GM19324 (cell line): ENCODE results near the gene TEX264.

Source experiments
- ATAC-seq: cut with Tn5 transposase; IDR thresholded peaks from one replicate; pipeline ENCODE4 v1.9.1; 2021; ENCODE audit warnings: mild to moderate bottlenecking, moderate library complexity; ENCODE audit not compliant: unreplicated experiment, low FRiP score

The TEX264 gene

DNA sequence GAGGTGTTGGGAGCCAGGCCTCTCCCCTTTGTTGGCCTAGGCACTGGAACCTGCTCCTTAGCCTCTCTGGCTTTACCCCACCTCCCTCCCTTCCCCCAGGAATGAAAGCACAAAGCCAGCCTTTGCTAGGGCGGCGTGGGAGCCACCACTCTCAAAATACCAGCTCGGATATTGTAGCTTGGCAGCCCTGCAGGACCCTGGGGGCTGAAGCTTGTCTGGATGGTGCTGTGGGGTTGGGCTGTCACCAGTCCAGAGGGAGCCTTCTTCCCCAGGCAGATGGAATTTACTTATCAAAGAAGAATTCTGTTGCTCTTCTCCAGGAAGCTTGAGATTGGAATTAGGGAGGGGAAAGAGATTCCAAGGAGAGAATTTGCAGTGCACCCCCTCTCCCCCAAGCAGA is 20.9 kb downstream of the TEX264 start:
- ATAC-seq, result no peak

DNA sequence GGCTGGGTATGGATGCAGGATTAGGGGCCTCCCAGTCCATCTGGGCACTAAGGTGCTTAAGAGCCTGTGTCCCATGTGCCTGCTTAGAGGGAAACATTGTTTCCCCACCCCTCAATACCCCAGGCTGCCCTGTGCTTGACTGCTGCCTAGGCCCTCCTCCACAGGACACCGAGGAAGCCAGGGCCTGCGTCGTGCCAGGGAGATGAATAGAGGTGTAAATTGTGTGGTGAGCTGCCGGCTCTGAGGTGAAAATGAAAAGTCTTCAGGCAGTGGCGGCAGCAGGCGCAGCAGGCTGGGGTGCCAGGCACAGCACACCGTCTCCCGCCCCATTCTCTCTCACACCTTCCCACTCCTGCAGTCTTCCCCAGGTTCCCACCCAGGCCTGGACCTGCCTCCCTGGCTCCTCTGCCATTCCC is 21.9 kb downstream of the TEX264 start:
- ATAC-seq, result no peak

DNA sequence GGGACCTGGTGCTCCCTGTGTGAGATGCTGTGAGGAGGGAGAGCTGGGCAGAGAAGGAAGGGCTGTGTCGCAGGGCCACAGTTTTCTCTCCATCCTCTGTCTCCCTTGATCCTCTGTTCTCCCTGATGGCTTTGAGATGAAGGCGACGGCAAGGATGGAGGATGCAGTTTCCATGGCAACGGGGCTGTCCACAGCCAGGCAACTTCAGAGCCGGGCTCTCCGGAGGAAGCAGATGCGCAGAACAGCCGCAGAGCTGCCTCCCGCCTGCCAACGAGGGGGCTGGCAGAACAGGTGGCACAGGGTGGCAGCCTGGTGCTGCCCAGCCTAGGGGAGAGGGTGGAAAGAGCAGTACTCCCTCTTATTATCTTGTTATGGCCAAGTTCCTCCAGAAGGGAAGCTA is 25.9 kb downstream of the TEX264 start:
- ATAC-seq, result no peak

DNA sequence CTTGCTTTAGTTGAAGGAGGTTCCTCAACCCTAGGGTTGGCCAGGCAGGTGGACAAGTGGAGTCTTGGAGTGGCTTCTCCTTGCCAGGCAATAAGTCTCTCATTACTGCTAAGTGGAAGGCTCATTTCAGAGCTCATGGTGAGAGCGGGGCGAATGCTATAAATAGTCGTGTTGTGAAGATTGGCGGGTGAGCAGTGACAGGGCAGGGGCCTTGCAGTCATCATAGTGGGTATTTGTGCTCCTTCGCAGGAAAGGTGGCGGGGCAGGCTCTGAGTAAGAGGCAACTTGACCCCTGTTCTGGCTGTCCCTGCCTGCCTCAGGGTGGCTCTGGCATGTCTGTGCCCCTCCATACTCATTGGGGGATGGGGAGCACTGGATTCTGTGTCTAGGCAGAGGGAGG is 27.2 kb downstream of the TEX264 start:
- ATAC-seq, result no peak

DNA sequence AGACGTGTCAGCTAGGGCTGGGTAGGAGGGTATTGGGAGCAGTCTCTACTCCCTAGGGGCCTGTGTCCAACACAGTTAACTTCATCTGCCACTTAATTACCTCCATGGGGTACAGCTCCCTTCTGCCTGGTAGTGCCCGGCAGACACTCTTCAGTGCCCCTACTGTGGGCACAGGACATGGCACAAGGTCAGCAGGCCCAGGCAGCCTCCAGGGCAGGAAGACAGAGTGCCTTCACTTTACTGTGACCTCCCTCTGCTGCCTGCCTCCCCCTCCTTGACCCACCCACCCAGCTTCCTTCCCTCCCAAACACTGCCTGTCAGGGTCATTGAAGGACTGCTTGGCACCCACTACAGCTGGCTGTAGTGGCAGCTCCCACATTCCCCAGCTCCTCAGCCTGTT is 29.4 kb downstream of the TEX264 start:
- no peak for ATAC-seq

DNA sequence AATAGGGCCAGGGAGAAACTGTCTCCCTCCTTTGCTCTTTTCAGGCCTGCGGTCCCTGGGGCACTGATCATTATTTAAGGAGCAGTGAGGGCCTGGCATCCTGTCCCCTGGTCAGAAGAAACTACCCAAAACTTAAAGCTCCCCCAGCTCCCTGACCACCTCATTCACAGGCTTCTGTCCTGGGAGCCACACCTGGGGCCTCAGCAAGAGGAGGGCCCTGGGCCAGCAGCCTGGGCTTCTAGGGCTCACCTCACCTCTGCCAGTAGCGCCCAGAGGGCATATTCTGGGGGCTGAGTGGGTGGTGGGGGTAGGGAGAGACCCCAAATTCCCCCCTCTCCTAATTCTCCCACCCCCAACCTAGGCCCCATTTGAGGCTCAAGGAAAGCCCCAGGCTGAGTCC is 31.1 kb downstream of the TEX264 start:
- no peak for ATAC-seq

DNA sequence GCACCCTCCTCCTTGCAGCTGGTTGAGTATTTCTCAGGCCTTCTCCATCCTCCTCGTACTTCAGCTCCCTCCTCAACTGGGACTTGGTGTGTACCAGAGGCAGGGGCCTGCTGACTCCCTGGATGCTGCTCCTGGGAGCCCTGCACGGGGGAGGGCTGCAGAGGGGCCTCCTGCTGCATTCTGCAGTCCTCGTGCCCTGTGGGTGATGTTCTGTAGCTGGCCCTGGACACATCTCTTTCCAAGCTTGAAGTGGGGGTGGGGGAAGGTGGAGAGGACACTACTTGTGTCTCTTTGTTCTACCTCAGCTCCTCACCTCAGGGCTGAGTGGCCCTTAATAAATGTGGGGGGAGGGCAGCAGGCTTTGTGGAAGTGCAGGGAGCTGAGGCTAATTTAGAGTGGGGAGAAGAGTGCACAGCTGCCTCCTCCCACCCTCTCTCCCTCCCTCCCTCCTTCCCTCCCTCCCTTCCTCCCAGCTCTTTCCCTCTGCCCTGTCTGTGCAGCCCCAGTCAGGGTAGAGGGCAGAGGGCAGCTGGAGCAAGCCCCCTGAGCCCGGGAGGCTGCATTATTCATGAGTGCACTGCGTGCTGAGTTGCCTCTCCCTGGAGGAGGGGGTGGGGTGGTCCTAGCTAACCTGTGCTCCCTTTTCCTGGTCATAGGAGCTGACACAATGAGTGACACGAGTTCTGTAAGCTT is 32.2 kb downstream of the TEX264 start:
- no peak for ATAC-seq

DNA sequence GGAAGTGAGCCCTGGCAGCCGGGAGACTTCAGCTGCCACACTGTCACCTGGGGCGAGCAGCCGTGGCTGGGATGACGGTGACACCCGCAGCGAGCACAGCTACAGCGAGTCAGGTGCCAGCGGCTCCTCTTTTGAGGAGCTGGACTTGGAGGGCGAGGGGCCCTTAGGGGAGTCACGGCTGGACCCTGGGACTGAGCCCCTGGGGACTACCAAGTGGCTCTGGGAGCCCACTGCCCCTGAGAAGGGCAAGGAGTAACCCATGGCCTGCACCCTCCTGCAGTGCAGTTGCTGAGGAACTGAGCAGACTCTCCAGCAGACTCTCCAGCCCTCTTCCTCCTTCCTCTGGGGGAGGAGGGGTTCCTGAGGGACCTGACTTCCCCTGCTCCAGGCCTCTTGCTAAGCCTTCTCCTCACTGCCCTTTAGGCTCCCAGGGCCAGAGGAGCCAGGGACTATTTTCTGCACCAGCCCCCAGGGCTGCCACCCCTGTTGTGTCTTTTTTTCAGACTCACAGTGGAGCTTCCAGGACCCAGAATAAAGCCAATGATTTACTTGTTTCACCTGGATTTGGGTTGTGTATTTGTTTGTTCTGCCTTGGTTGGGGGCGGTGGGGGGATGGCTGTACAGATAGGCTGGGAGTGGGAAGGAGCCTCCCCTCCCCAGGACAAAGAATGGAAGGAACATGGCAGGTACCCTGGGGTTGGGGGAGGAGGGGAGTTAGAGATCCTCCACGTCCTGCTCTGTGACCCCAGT is 32.9 kb downstream of the TEX264 start:
- no peak for ATAC-seq

DNA sequence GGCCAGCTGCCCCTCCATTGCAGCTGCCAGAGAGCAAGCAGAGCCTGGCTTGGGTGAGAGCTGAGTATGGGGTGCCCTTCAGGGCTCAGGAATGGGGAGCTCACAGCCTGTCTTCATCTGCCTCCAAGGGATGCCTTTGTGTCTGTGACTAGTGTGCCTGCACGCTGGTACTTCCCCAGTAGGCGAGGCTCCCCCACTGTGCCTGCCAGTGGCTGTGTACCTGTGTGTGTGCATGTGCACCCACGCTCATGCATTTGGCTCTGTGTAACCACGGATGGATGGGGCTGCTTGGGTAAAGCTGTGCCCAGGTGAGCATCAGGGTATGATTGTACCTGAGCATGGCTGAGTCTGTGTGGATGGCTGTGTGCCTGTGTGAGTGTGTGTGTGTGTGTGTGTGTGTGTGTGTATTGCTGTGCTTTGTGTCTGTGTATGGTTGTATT is 33.5 kb downstream of the TEX264 start:
- ATAC-seq, result no peak

DNA sequence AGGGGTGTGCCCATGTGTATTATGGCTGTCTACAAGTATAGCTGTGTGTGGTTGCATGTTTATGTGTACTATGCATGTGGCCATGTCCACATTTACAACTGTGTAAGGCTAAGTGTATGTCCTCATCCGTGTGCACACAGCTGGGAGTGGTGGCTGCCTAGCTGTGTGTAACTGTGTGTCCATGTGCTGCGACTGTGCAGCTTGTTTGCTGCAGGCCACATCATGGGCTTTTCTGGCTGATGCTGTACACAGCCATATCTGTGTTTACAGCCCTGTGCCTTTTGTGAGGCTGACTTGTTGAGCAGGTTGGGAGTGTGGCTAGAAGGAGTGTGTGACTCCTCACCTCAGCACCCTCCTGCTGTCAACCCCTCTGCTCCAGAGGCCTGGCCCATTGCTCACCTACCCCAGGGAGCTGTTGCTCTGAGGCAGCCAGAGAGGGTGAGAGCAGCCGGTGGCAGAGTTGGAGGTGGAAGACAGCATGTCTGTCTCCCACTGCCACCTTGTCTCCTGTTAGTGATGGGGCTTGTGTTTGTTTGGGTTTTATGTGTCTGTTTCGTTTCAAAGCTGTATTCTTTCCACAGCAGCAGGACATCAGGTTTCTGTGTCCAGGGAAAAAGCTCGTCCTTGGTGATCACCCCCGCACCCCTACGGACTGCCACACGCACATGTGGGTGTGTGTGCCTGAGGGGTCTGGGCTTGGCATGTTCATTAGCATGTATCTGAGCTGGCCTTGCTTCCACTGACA is 34.4 kb downstream of the TEX264 start:
- no peak for ATAC-seq

GRCh38 chr3:51706021-51706485 is 35.0 kb downstream of the TEX264 start:
- no peak for ATAC-seq

DNA sequence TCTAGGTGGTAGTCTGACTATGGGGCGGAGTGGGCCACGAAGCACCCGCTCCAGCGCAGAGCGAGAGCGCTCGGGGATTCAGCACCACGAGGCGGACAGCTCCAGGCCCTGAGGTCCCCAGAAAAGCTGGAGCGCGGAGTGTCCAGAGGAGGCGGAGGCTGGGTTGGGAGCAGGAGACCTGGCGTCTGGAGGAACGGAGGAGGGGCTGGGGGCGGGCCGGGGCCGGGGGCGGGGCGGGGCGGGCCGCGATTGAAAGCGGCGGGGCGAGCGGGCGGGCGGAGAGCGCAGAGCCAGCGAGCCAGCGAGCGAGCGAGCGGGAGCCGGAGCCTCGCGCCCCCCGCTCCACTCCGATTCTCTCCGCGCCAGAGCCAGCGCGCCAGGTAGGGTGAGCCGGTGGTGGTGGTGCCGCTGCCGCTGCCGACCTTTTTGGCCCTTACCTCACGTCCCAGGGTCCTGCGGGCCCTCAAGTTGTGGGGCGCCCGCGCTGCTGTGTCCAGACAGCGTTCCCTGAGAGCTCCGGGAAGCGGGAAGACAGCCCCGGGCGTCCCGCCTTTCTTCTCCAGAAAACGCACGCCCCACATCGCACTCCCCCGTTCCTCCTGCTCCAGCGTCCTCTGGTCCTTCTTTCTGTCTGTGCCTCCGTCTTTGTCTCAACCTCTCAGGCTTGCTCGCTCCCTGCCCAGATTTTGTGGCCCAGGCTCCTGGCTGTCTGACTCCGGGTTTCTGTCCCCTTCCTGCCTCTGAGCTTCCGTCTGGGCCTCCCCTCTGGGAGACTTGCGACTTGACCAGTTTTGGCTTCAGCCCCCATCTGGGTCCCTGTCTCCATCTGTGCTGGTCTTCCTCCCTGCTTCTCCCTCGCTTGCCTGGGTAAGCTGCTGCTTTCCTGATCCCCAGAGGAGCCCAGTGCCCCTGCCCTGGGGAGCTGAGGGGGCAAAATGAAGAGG is 36.0 kb downstream of the TEX264 start, which contains the start of gene GRM2:
GRM2 (plus strand) TSS at position 281 of the 944 bp plus-strand sequence. CDS start 1,916 bp downstream, outside the sequence.
- ATAC-seq, result no peak

DNA sequence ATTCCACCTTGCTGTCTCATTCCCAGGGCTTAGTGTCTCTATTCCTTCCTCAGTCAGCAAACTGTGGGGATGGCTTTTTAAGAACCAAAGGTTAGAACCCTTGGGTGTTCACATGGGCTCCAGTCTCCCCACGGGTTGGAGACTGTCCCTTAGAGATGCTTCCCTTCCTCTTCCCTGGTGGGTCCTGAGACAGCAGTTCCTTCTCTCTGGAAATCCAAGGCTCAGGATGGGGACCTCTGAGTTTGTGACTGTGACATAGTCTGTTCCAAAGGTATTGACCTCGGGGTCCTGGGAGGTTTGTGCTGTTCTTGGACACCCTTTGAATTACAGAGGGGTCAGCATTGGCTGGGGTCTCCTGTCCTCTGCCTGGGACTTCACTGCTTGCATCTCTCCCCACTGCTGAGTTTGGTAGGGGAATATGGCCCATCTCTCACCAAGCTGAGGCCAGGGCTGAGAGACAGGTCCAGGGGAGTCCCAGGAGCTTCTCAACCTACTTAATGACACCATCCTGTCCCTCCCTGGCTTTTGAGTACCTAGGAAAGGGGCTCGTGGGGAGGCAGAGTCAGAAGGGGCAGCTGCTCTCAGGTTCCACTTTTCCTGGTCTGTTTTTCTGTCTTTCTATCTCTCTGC is 37.3 kb downstream of the TEX264 start:
- ATAC-seq, result no peak

- no peak for ATAC-seq
Observed at GRCh38 chr3:51709004-51709420, 38.0 kb downstream of the TEX264 start.

DNA sequence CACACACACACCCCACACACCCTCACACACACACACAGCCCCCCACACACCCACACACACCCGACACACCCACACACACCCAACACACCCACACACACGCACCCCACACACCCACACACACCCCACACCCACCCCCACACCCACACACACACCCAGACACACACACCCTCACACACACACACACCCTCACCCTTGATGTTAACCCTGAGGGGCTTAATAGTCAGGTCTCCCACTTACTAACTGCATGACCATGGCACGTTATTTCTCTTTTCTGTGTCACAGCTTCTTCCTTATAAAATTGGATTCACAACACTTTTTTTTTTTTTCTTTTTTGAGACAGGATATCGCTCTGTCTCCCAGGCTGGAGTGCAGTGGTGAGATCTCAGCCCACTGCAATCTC is 38.6 kb downstream of the TEX264 start:
- ATAC-seq, result no peak

GRCh38 chr3:51710631-51711351 is 39.7 kb downstream of the TEX264 start:
- ATAC-seq, result no peak

DNA sequence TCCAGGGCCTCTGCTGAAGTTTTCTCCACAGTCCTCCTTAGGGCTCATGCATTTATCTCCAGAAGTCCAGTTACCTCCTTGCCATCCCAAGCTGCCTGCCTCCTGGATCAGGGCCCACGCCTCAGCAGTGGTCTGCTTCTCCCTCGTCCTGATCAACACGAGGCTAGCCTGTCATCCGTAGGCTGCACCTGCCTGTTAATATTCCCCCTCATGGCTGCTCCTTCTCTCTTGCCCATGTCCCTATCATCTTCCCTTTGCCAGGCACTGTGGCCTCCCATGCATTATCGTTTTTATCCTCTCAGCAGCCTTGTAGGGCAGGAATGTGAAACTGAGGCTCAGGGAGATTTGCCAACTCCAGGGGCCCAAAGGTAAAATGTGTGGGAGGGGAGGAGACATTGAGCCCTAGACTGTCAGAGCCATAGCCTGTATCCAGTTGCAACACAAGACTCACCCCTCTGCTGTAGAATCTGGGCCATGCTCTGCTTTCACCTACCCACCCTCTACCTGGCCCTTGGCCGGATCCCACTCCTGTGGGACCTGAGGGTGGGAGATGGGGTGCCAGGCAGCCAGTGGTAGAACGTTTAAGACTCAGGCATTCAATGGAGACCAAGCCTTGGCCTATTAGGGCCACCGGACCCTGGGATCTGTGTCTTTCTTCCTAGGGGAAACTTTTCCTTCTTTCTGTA is 40.4 kb downstream of the TEX264 start:
- ATAC-seq, result no peak

- no peak for ATAC-seq
Observed at GRCh38 chr3:51712038-51712420, 41.0 kb downstream of the TEX264 start.
